Esophagus squamous epithelium (tissue), 4 donors: Measurements from ENCODE around the gene SLC24A3.

Source experiments
- POLR2A ChIP-seq, 4 donors: fragments of 450-650 bp; IDR thresholded peaks; one replicate each; pipeline ENCODE4 v1.6.1; 2017; ENCODE audit warnings: antibody characterized with exemption in 4 of 4, mild to moderate bottlenecking in 4 of 4, moderate library complexity in 3 of 4
- TF ChIP-seq, protein P1 (sequence below), 6 experiments: fragments of 450-650 bp in 4 of 6; fragments of 200-600 bp in 2 of 6; sonication (generic) in 2 of 6; IDR thresholded peaks; one replicate each; pipeline ENCODE4 v1.5.1; 2016 to 2019; ENCODE audit warnings: antibody characterized with exemption in 6 of 6, mild to moderate bottlenecking in 4 of 6, moderate library complexity in 4 of 6

DNA sequence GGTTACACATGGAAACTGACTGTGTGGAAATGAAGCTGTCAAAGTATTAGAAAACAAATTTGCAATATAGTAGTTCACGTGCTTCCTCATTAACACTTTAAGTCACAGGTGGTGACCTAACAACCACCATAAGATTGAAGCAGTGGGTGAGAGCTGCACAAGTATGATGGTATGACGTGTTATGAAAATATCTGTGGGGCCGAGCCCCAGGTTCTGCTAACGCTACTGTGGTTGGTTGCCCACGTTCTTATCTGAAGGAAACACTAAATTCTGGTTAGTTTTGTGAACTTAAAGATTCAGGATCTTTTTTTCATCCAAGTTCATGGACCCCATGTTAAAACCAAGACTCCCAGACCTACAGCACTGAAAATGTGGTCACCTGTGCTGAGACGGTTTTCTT lies 302.6 kb downstream of the SLC24A3 start:
- TF ChIP-seq, protein P1, sequence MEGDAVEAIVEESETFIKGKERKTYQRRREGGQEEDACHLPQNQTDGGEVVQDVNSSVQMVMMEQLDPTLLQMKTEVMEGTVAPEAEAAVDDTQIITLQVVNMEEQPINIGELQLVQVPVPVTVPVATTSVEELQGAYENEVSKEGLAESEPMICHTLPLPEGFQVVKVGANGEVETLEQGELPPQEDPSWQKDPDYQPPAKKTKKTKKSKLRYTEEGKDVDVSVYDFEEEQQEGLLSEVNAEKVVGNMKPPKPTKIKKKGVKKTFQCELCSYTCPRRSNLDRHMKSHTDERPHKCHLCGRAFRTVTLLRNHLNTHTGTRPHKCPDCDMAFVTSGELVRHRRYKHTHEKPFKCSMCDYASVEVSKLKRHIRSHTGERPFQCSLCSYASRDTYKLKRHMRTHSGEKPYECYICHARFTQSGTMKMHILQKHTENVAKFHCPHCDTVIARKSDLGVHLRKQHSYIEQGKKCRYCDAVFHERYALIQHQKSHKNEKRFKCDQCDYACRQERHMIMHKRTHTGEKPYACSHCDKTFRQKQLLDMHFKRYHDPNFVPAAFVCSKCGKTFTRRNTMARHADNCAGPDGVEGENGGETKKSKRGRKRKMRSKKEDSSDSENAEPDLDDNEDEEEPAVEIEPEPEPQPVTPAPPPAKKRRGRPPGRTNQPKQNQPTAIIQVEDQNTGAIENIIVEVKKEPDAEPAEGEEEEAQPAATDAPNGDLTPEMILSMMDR (IDR thresholded peaks at IDR 0.05), result no peak
- no peak for TF ChIP-seq POLR2A (IDR thresholded peaks at IDR 0.05)
